Measurements from ENCODE around the gene EIF2D.

GRCh38 chr1:206568256-206568655 lies 44.0 kb downstream of the EIF2D start:
- TF ChIP-seq ZNF274 (IDR thresholded peaks at IDR 0.05; ENCODE audit: low read depth, low read length) (no peak), SUZ12 (IDR thresholded peaks at IDR 0.05; ENCODE audit: extremely low read depth, insufficient read depth, insufficient read length) (no peak)
